Kidney (tissue), 14 donors: ENCODE data around the gene TFE3. TPM values are rescaled to one million over a fixed set of nuclear protein-coding genes. Genes with fewer than 3 reads are reported as not detected.

Experiments used
- DNase-seq, 5 donors: peaks; one replicate each; pipeline ENCODE4 v3.0.0-alpha.2; 2013 to 2020
- FAIRE-seq: peaks from 2 replicates; lab custom pipeline; 2012; peaks lifted over from hg19 to GRCh38; lab: Jason Lieb, UNC
- H3K27ac ChIP-seq, 2 donors: one replicate each; pipeline ENCODE4 v1.7.0; 2013; ENCODE audit warnings: low read depth in 2 of 2, low read length in 2 of 2, inconsistent platforms in 1 of 2
- H3K27me3 ChIP-seq: one replicate; pipeline ENCODE4 v1.7.1; 2013; ENCODE audit warnings: low read length, inconsistent platforms; ENCODE audit not compliant: control insufficient read depth, insufficient read depth
- H3K36me3 ChIP-seq, 3 donors: one replicate each; pipeline versions ENCODE4 v1.7.0 to v1.7.1; 2013; ENCODE audit warnings: low read length in 3 of 3, control low read depth in 1 of 3, inconsistent platforms in 1 of 3; ENCODE audit not compliant: insufficient read depth in 3 of 3, control insufficient read depth in 2 of 3
- H3K4me1 ChIP-seq, 3 donors: one replicate each; pipeline versions ENCODE4 v1.7.0 to v1.7.1; 2013; ENCODE audit warnings: low read length in 3 of 3, inconsistent platforms in 1 of 3, low read depth in 1 of 3; ENCODE audit not compliant: control insufficient read depth in 2 of 3, insufficient read depth in 2 of 3
- H3K4me3 ChIP-seq, 3 donors: one replicate each; pipeline versions ENCODE4 v1.7.0 to v1.8.1; 2013; ENCODE audit warnings: low read length in 3 of 3, control low read depth in 1 of 3, inconsistent platforms in 1 of 3
- H3K9ac ChIP-seq, 3 donors: one replicate each; pipeline versions ENCODE4 v1.7.0 to v1.7.1; 2013; ENCODE audit warnings: low read length in 3 of 3, control low read depth in 1 of 3, inconsistent platforms in 1 of 3
- H3K9me3 ChIP-seq, 3 donors: one replicate each; pipeline versions ENCODE4 v1.7.0 to v1.7.1; 2013; ENCODE audit warnings: low read length in 3 of 3, control low read depth in 1 of 3, inconsistent platforms in 1 of 3; ENCODE audit not compliant: control insufficient read depth in 2 of 3, insufficient read depth in 1 of 3
- intact Hi-C: fragments of 100-400 bp; cut with DNase I; formaldehyde crosslinking; loops from one replicate; pipeline ENCODE4 v1.11.1; 2022
- polyA plus RNA-seq: library from polyadenylated mRNA; stranded (reverse); fragments of 350-450 nt; fragmentation: Illumina TruSeq; extraction: RNeasy Lipid Tissue Mini Kit (QIAGEN cat#74804); gene quantifications from one replicate; pipeline ENCODE4 v1.2.3, GENCODE V29; 2014; ENCODE audit warnings: low read depth, low replicate concordance; ENCODE audit not compliant: insufficient read depth
- total RNA-seq: library from RNA; stranded (reverse); fragmentation: NEBNext Ultra II Directional; extraction: Animal tissue kit (Norgen Biotek cat#: 25700); gene quantifications from one replicate; pipeline ENCODE4 v1.2.1, GENCODE V29; 2021
- TF ChIP-seq, protein P1 (sequence below): IDR thresholded peaks from 3 replicates; pipeline ENCODE4 v1.5.1; 2012; ENCODE audit warnings: mild to moderate bottlenecking, moderate library complexity, borderline replicate concordance; ENCODE audit not compliant: insufficient read depth; ENCODE audit errors: extremely low read depth
- donor health status: control.
- donor health status: control.
- donor health status: control.
- donor health status: control.
- donor health status: control.
- donor health status: DM: yes; HTN: yes; CAD: no.
- donor health status: Normal renal cell carcinoma (clear cell type).

The TFE3 gene
- total and polyA plus RNA-seq, 2 donors from 2014 or later, result 32.8 to 47.3 TPM

DNA sequence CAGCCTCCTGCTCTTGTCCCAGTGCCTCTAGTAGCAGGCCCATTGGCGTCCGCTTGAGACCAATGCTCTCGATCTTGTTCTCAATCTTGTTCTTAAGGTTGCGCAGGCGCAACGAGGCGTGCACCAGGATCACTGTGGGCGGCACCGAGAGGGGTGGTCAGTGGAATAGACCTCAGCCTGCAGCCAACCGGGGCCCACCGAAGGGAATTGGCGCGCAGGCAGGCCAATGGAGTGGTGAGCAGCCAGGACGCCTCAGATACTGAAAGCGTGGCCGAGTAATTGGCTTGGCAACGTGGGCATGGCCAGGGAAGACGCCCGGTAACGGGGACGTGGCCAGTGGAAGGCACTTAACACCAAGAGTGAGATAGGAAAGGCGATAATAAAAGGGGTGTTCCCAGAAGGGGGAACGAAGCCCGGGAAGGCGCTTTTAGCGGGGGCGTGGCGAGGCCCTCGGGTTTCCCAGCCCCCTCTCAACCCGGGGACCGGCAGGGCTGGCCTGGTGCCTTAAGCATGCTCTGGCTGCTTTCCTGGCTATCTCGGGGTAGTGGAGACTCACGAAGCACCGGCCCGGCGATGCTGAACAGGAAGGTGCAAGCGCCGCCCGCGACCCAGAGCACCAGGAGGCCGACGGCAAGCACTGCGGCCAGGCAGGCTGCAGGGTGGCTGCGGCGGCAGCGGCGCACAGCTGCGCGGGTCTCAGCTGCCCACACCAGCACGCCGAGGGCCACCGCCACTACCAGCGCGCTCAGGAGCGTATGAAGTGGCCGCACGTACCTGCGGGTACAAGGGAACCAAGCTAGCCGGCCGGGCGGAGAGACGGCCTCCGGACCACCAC, 28.9 kb upstream of the TFE3 start:
- Histone ChIP-seq H3K4me1 (peaks cover 0 to 4% (median 0%) of the 10 kb centered on the region in 3 donors), H3K27ac (no peak overlapping the region), H3K9ac (peak overlapping the region in 1 of 3 donors; percentile 18), H3K27me3 (no peaks in the 10 kb centered on the region), H3K9me3 (no peaks in the 10 kb centered on the region), H3K36me3 (peaks cover 0 to 4% (median 0%) of the 10 kb centered on the region in 3 donors), H3K4me3 (peak overlapping the region in 2 of 3 donors; percentile 41 to 64)
- DNase-seq (peak; percentile 86 to 94 (median 90)), FAIRE-seq (peak; percentile 63)
- TF ChIP-seq, protein P1, sequence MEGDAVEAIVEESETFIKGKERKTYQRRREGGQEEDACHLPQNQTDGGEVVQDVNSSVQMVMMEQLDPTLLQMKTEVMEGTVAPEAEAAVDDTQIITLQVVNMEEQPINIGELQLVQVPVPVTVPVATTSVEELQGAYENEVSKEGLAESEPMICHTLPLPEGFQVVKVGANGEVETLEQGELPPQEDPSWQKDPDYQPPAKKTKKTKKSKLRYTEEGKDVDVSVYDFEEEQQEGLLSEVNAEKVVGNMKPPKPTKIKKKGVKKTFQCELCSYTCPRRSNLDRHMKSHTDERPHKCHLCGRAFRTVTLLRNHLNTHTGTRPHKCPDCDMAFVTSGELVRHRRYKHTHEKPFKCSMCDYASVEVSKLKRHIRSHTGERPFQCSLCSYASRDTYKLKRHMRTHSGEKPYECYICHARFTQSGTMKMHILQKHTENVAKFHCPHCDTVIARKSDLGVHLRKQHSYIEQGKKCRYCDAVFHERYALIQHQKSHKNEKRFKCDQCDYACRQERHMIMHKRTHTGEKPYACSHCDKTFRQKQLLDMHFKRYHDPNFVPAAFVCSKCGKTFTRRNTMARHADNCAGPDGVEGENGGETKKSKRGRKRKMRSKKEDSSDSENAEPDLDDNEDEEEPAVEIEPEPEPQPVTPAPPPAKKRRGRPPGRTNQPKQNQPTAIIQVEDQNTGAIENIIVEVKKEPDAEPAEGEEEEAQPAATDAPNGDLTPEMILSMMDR, result no peak
- intact Hi-C loops, result no loop called here

GRCh38 chrX:49070988-49071387, 27.8 kb upstream of the TFE3 start:
- no peak overlapping the region for H3K9ac ChIP-seq
- no peak for FAIRE-seq

DNA sequence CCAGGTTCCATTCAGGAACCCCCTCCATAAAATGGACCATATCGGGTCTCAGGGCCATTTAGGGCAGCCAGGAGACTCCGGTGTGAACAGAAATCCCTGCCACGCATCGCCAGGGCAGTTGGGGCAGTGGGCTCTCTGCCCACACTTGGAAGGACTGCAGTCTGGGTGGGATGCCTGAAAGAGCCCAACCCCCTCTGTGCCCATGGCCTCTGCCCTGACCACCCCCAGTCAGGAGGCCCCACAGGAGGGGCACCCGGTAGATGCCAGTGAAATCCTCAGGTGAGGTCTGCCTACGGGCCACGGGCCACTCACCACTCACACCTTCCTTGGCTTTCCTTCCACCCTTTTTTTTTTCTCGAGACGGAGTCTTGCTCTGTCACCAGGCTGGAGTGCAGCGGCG, 25.9 kb upstream of the TFE3 start:
- no peaks in the 10 kb centered on the region for H3K36me3 ChIP-seq
- TF ChIP-seq, protein P1, result no peak
- intact Hi-C loops, result no loop called here
- DNase-seq (no peak), FAIRE-seq (no peak)
- no peak overlapping the region for H3K4me3 ChIP-seq
- H3K27ac ChIP-seq, result no peak overlapping the region
- no peaks in the 10 kb centered on the region for H3K9me3 ChIP-seq
- H3K9ac ChIP-seq, result no peak overlapping the region
- H3K4me1 ChIP-seq, result peaks cover 0 to 4% (median 0%) of the 10 kb centered on the region in 3 donors
- no peaks in the 10 kb centered on the region for H3K27me3 ChIP-seq

More at GRCh38 chrX:49070988-49071387, 27.8 kb upstream of the TFE3 start:
- Histone ChIP-seq H3K27ac (no peak overlapping the region), H3K4me3 (no peak overlapping the region), H3K27me3 (no peaks in the 10 kb centered on the region), H3K9me3 (no peaks in the 10 kb centered on the region), H3K36me3 (no peaks in the 10 kb centered on the region), H3K4me1 (peaks cover 0 to 4% (median 0%) of the 10 kb centered on the region in 3 donors)
- TF ChIP-seq, protein P1, result no peak
- DNase-seq, result no peak
- intact Hi-C loops, result no loop called here
